Natural killer cell treated with Interleukin-12 subunit alpha and Interleukin-12 subunit beta and Interleukin-15 and Interleukin-18, amount 100 ng/mL, for 72 hours (primary cell): ENCODE measurements around the gene TMEM220. TPM values are rescaled to one million over a fixed set of nuclear protein-coding genes. Genes with fewer than 3 reads are reported as not detected.
A peak's percentile ranks its signal among the peaks of the same experiment; 100 is the strongest.

Experiments
- ATAC-seq, 2 donors: fragments of 150-1000 bp; cut with Tn5 transposase in 1 of 2; sonication (Bioruptor Pico), chemical (Tn5 transposase) in 1 of 2; 2 replicates each; pipeline ENCODE4 v1.10.0; 2021
- DNase-seq: peaks from one replicate; pipeline ENCODE4 v3.0.0; 2022; ENCODE audit warnings: low spot score
- H3K27ac Mint-ChIP-seq, 2 donors: 1 replicate in 1 of 2; 2 replicates in 1 of 2; pipeline ENCODE4 v1.8.0; 2022; ENCODE audit warnings: mixed read lengths in 2 of 2, mild to moderate bottlenecking in 1 of 2, moderate library complexity in 1 of 2
- H3K27me3 Mint-ChIP-seq, 2 donors: 1 replicate in 1 of 2; 2 replicates in 1 of 2; pipeline ENCODE4 v1.8.0; 2022; ENCODE audit warnings: mixed read lengths in 2 of 2
- H3K36me3 Mint-ChIP-seq: one replicate; pipeline ENCODE4 v1.8.0; 2022; ENCODE audit warnings: mixed read lengths
- H3K4me1 Mint-ChIP-seq, 2 donors: 1 replicate in 1 of 2; 2 replicates in 1 of 2; pipeline ENCODE4 v1.8.0; 2022; ENCODE audit warnings: low read depth in 2 of 2, mixed read lengths in 2 of 2, mild to moderate bottlenecking in 1 of 2
- H3K4me3 Mint-ChIP-seq: one replicate; pipeline ENCODE4 v1.8.0; 2022; ENCODE audit warnings: mixed read lengths
- H3K9me3 Mint-ChIP-seq: 2 replicates; pipeline ENCODE4 v1.8.0; 2022; ENCODE audit warnings: mixed read lengths
- total RNA-seq, 2 donors: library from RNA; stranded (reverse); gene quantifications; one replicate each; pipeline ENCODE4 v1.2.3, GENCODE V29; 2022

TMEM220 gene
- total RNA-seq, 2 donors from 2014 or later, result 1.1 TPM; not detected in 1

- H3K27ac Mint-ChIP-seq, result no peak overlapping the region
- H3K4me1 Mint-ChIP-seq, result no peaks in the 10 kb centered on the region
- H3K9me3 Mint-ChIP-seq, result no peaks in the 10 kb centered on the region
- DNase-seq (no peak), ATAC-seq (no peak)
- H3K36me3 Mint-ChIP-seq, result no peaks in the 10 kb centered on the region
- no peak overlapping the region for H3K4me3 Mint-ChIP-seq
- no peaks in the 10 kb centered on the region for H3K27me3 Mint-ChIP-seq
These were observed 32.2 kb upstream of the TMEM220 start for GRCh38 chr17:10762037-10762436.

GRCh38 chr17:10761281-10761680 is 31.5 kb upstream of the TMEM220 start:
- Mint-ChIP-seq H3K4me1 (no peaks in the 10 kb centered on the region), H3K4me3 (no peak overlapping the region), H3K36me3 (no peaks in the 10 kb centered on the region)

GRCh38 chr17:10758062-10758461 is 28.2 kb upstream of the TMEM220 start:
- H3K4me3 Mint-ChIP-seq, result no peak overlapping the region
- no peak for ATAC-seq
- no peak for DNase-seq
- H3K36me3 Mint-ChIP-seq, result no peaks in the 10 kb centered on the region
- H3K27ac Mint-ChIP-seq, result no peak overlapping the region
- H3K4me1 Mint-ChIP-seq, result no peaks in the 10 kb centered on the region
- peaks cover 0 to 2% of the 10 kb centered on the region in 2 donors for H3K27me3 Mint-ChIP-seq
- H3K9me3 Mint-ChIP-seq, result no peaks in the 10 kb centered on the region

More at GRCh38 chr17:10761281-10761680, 31.5 kb upstream of the TMEM220 start:
- H3K27me3 Mint-ChIP-seq, result no peaks in the 10 kb centered on the region
- H3K27ac Mint-ChIP-seq, result no peak overlapping the region
- ATAC-seq (no peak), DNase-seq (no peak)
- H3K9me3 Mint-ChIP-seq, result no peaks in the 10 kb centered on the region

- H3K4me3 Mint-ChIP-seq, result no peak overlapping the region
- ATAC-seq, result no peak
- H3K4me1 Mint-ChIP-seq, result no peaks in the 10 kb centered on the region
- no peak for DNase-seq
- H3K9me3 Mint-ChIP-seq, result no peaks in the 10 kb centered on the region
- H3K36me3 Mint-ChIP-seq, result no peaks in the 10 kb centered on the region
- H3K27me3 Mint-ChIP-seq, result peaks cover 0 to 2% of the 10 kb centered on the region in 2 donors
- H3K27ac Mint-ChIP-seq, result no peak overlapping the region
These were observed 27.8 kb upstream of the TMEM220 start for GRCh38 chr17:10757647-10758046.

- H3K4me1 Mint-ChIP-seq, result no peaks in the 10 kb centered on the region
- no peaks in the 10 kb centered on the region for H3K36me3 Mint-ChIP-seq
- H3K9me3 Mint-ChIP-seq, result no peaks in the 10 kb centered on the region
- H3K27ac Mint-ChIP-seq, result no peak overlapping the region
- peaks cover 0 to 2% of the 10 kb centered on the region in 2 donors for H3K27me3 Mint-ChIP-seq
- ATAC-seq (no peak), DNase-seq (no peak)
- no peak overlapping the region for H3K4me3 Mint-ChIP-seq
These were observed 27.2 kb upstream of the TMEM220 start for GRCh38 chr17:10757067-10757466.

- Mint-ChIP-seq H3K4me1 (no peaks in the 10 kb centered on the region), H3K27me3 (peaks cover 0 to 2% of the 10 kb centered on the region in 2 donors), H3K27ac (no peak overlapping the region)
These were observed 26.8 kb upstream of the TMEM220 start for GRCh38 chr17:10756619-10757018.

GRCh38 chr17:10756185-10756584 is 26.4 kb upstream of the TMEM220 start:
- Mint-ChIP-seq H3K36me3 (no peaks in the 10 kb centered on the region), H3K4me1 (no peaks in the 10 kb centered on the region), H3K9me3 (no peaks in the 10 kb centered on the region), H3K4me3 (no peak overlapping the region), H3K27me3 (peaks cover 0 to 2% of the 10 kb centered on the region in 2 donors), H3K27ac (no peak overlapping the region)
- peak in 1 of 2 donors; percentile 38 for ATAC-seq
- DNase-seq, result no peak

More at GRCh38 chr17:10756619-10757018, 26.8 kb upstream of the TMEM220 start:
- ATAC-seq (no peak), DNase-seq (no peak)
- Mint-ChIP-seq H3K9me3 (no peaks in the 10 kb centered on the region), H3K36me3 (no peaks in the 10 kb centered on the region), H3K4me3 (no peak overlapping the region)

- Mint-ChIP-seq H3K27ac (no peak overlapping the region), H3K4me1 (no peaks in the 10 kb centered on the region)
These were observed 25.8 kb upstream of the TMEM220 start for GRCh38 chr17:10755592-10756127.

GRCh38 chr17:10754861-10755591 is 25.2 kb upstream of the TMEM220 start:
- Mint-ChIP-seq H3K27ac (no peak overlapping the region), H3K9me3 (no peaks in the 10 kb centered on the region), H3K4me3 (no peak overlapping the region), H3K36me3 (no peaks in the 10 kb centered on the region), H3K4me1 (no peaks in the 10 kb centered on the region), H3K27me3 (peaks cover 0 to 2% of the 10 kb centered on the region in 2 donors)
- no peak for ATAC-seq
- no peak for DNase-seq

More at GRCh38 chr17:10755592-10756127, 25.8 kb upstream of the TMEM220 start:
- ATAC-seq (no peak), DNase-seq (no peak)
- Mint-ChIP-seq H3K27me3 (peaks cover 0 to 2% of the 10 kb centered on the region in 2 donors), H3K36me3 (no peaks in the 10 kb centered on the region), H3K4me3 (no peak overlapping the region), H3K9me3 (no peaks in the 10 kb centered on the region)

GRCh38 chr17:10754109-10754508 is 24.3 kb upstream of the TMEM220 start:
- Mint-ChIP-seq H3K4me3 (no peak overlapping the region), H3K27me3 (peaks cover 0 to 4% of the 10 kb centered on the region in 2 donors), H3K4me1 (no peaks in the 10 kb centered on the region), H3K27ac (no peak overlapping the region), H3K9me3 (no peaks in the 10 kb centered on the region), H3K36me3 (no peaks in the 10 kb centered on the region)
- ATAC-seq, result no peak
- DNase-seq, result no peak

- Mint-ChIP-seq H3K4me1 (no peaks in the 10 kb centered on the region), H3K9me3 (no peaks in the 10 kb centered on the region), H3K36me3 (no peaks in the 10 kb centered on the region), H3K27me3 (peaks cover under 1 to 4% of the 10 kb centered on the region in 2 donors), H3K27ac (no peak overlapping the region), H3K4me3 (no peak overlapping the region)
- DNase-seq (no peak), ATAC-seq (no peak)
These were observed 22.9 kb upstream of the TMEM220 start for GRCh38 chr17:10752696-10753095.

- H3K36me3 Mint-ChIP-seq, result no peaks in the 10 kb centered on the region
- no peaks in the 10 kb centered on the region for H3K4me1 Mint-ChIP-seq
- DNase-seq, result no peak
- no peaks in the 10 kb centered on the region for H3K9me3 Mint-ChIP-seq
- H3K27me3 Mint-ChIP-seq, result peaks cover 4 to 7% of the 10 kb centered on the region in 2 donors
- no peak overlapping the region for H3K27ac Mint-ChIP-seq
- ATAC-seq, result no peak
- no peak overlapping the region for H3K4me3 Mint-ChIP-seq
These were observed 21.7 kb upstream of the TMEM220 start for GRCh38 chr17:10751563-10751962.

- ATAC-seq (no peak), DNase-seq (no peak)
- Mint-ChIP-seq H3K4me1 (no peaks in the 10 kb centered on the region), H3K36me3 (no peaks in the 10 kb centered on the region), H3K4me3 (no peak overlapping the region), H3K27ac (no peak overlapping the region), H3K27me3 (peaks cover 4 to 7% of the 10 kb centered on the region in 2 donors), H3K9me3 (no peaks in the 10 kb centered on the region)
These were observed 20.4 kb upstream of the TMEM220 start for GRCh38 chr17:10750210-10750609.

GRCh38 chr17:10748531-10749181 is 18.8 kb upstream of the TMEM220 start:
- DNase-seq (no peak), ATAC-seq (no peak)
- H3K4me1 Mint-ChIP-seq, result peaks cover 0 to 4% of the 10 kb centered on the region in 2 donors
- H3K9me3 Mint-ChIP-seq, result no peaks in the 10 kb centered on the region
- no peak overlapping the region for H3K4me3 Mint-ChIP-seq
- no peaks in the 10 kb centered on the region for H3K36me3 Mint-ChIP-seq
- no peak overlapping the region for H3K27ac Mint-ChIP-seq
- peaks cover 7 to 19% of the 10 kb centered on the region in 2 donors for H3K27me3 Mint-ChIP-seq
